B cell (primary cell): ENCODE results near the gene RAN. TPM values are rescaled to one million over a fixed set of nuclear protein-coding genes. Genes with fewer than 3 reads are reported as not detected.
"Not testable (repeated sequence)": the region's sequence is repeated elsewhere in the genome, so short reads cannot be mapped to it uniquely, and the experiment has no call there.

ENCODE experiments used
- ATAC-seq: fragments of 200-7000 bp; cut with Tn5 transposase; one replicate; pipeline ENCODE4 v1.10.0; 2021; ENCODE audit warnings: low read depth, mild to moderate bottlenecking, moderate number of reproducible peaks, moderate library complexity
- CTCF ChIA-PET: fragments of 350-600 bp; sonication (Branson Sonifier 250); formaldehyde crosslinking; loops from one replicate; lab custom pipeline; 2021; ENCODE audit warnings: antibody characterized with exemption, inconsistent platforms; lab: Charles Lee
- POLR2A ChIA-PET: fragments of 350-600 bp; sonication (Branson Sonifier 250); formaldehyde crosslinking; loops from one replicate; lab custom pipeline; 2021; ENCODE audit warnings: antibody characterized with exemption; lab: Charles Lee
- DNase-seq: peaks from one replicate; pipeline ENCODE4 v3.0.0; 2013
- H2AFZ ChIP-seq: 2 replicates; pipeline ENCODE4 v1.6.1; 2012; ENCODE audit warnings: mild to moderate bottlenecking, low read depth, low read length; ENCODE audit not compliant: insufficient read depth, poor library complexity, severe bottlenecking
- H3K27ac ChIP-seq, 2 donors: 1 replicate in 1 of 2; 2 replicates in 1 of 2; pipeline ENCODE4 v1.5.1; 2012 to 2013; ENCODE audit warnings: low read length in 2 of 2, mild to moderate bottlenecking in 2 of 2, moderate library complexity in 1 of 2
- H3K27me3 ChIP-seq, 4 experiments: fragments of 200-600 bp in 1 of 4; sonication (generic) in 1 of 4; replicated peaks in 1 of 4; 1 replicate in 2 of 4; 2 replicates in 2 of 4; pipeline versions ENCODE4 v1.6.1 to v1.7.0; 2013 to 2016; ENCODE audit warnings: low read length in 3 of 4, mild to moderate bottlenecking in 2 of 4, mixed read lengths in 1 of 4, moderate library complexity in 1 of 4; ENCODE audit not compliant: insufficient read depth in 4 of 4, control insufficient read depth in 3 of 4; ENCODE audit errors: control extremely low read depth in 1 of 4
- H3K36me3 ChIP-seq, 2 experiments: replicated peaks in 1 of 2; 1 replicate in 1 of 2; 2 replicates in 1 of 2; pipeline versions ENCODE4 v1.6.1 to v1.7.1; 2013; ENCODE audit warnings: low read length in 1 of 2; ENCODE audit not compliant: insufficient read depth in 2 of 2, control insufficient read depth in 1 of 2; ENCODE audit errors: control extremely low read depth in 1 of 2, extremely low read depth in 1 of 2
- H3K4me1 ChIP-seq, 2 donors: fragments of 200-600 bp in 1 of 2; sonication (generic) in 1 of 2; 1 replicate in 1 of 2; 2 replicates in 1 of 2; pipeline versions ENCODE4 v1.5.1 to v1.6.1; 2013 to 2017; ENCODE audit warnings: low read length in 2 of 2; ENCODE audit not compliant: control insufficient read depth in 2 of 2, insufficient read depth in 2 of 2
- H3K4me2 ChIP-seq: replicated peaks from 2 replicates; pipeline ENCODE3; 2012; ENCODE audit warnings: mild to moderate bottlenecking, low read depth, low read length; ENCODE audit not compliant: poor library complexity, severe bottlenecking
- H3K4me3 ChIP-seq, 5 experiments: fragments of 200-600 bp in 1 of 5; sonication (generic) in 1 of 5; 1 replicate in 3 of 5; 2 replicates in 2 of 5; pipeline versions ENCODE4 v1.5.1 to v1.7.0; 2011 to 2016; ENCODE audit warnings: low read length in 4 of 5, mild to moderate bottlenecking in 4 of 5, low read depth in 2 of 5, control low read depth in 1 of 5, moderate library complexity in 1 of 5; ENCODE audit not compliant: insufficient read depth in 1 of 5; ENCODE audit errors: control extremely low read depth in 1 of 5, extremely low read depth in 1 of 5
- H3K79me2 ChIP-seq: fragments of 200-600 bp; sonication (generic); one replicate; pipeline ENCODE4 v1.6.0; 2016; ENCODE audit warnings: low read length; ENCODE audit not compliant: control insufficient read depth, insufficient read depth
- H3K9ac ChIP-seq: fragments of 200-600 bp; sonication (generic); 2 replicates; pipeline ENCODE4 v1.6.1; 2017; ENCODE audit warnings: mild to moderate bottlenecking, low read length, moderate library complexity
- H3K9me3 ChIP-seq, 3 donors: one replicate each; pipeline versions ENCODE4 v1.6.1 to v1.7.1; 2013; ENCODE audit warnings: low read length in 2 of 3; ENCODE audit not compliant: control insufficient read depth in 2 of 3, insufficient read depth in 1 of 3; ENCODE audit errors: control extremely low read depth in 1 of 3
- H4K20me1 ChIP-seq: 2 replicates; pipeline ENCODE4 v1.6.0; 2012; ENCODE audit warnings: mild to moderate bottlenecking, low read length; ENCODE audit not compliant: insufficient read depth, control insufficient read depth, poor library complexity, severe bottlenecking
- H3K27ac Mint-ChIP-seq: one replicate; pipeline ENCODE4 v1.8.0; 2021; ENCODE audit warnings: mixed read lengths
- H3K27me3 Mint-ChIP-seq: one replicate; pipeline ENCODE4 v1.8.0; 2021; ENCODE audit warnings: mixed read lengths
- H3K4me1 Mint-ChIP-seq: one replicate; pipeline ENCODE4 v1.8.0; 2021; ENCODE audit warnings: mixed read lengths
- H3K4me3 Mint-ChIP-seq: one replicate; pipeline ENCODE4 v1.8.0; 2021; ENCODE audit warnings: mixed read lengths
- H3K9me3 Mint-ChIP-seq: one replicate; pipeline ENCODE4 v1.8.0; 2022; ENCODE audit warnings: mixed read lengths; ENCODE audit not compliant: insufficient read depth
- CTCF ChIP-seq: fragments of 200-600 bp; IDR thresholded peaks from one replicate; pipeline ENCODE4 v1.8.0; 2022; ENCODE audit warnings: antibody characterized with exemption, mild to moderate bottlenecking
- EZH2 ChIP-seq: IDR thresholded peaks from 2 replicates; pipeline ENCODE4 v1.6.1; 2012; ENCODE audit warnings: borderline replicate concordance, low read depth, mild to moderate bottlenecking, moderate library complexity, low read length; ENCODE audit not compliant: insufficient read depth, poor library complexity, severe bottlenecking
- WGBS: methylation state at CpG from one replicate; pipeline ENCODE4 v1.1.5; 2013; ENCODE audit warnings: missing lambda C conversion rate; ENCODE audit not compliant: insufficient coverage; 5-methylcytosine and 5-hydroxymethylcytosine counted together
- intact Hi-C: fragments of 100-400 bp; cut with micrococcal nuclease; formaldehyde crosslinking; loops from one replicate; pipeline ENCODE4 v1.10.0; 2022
- polyA plus RNA-seq: library from polyadenylated mRNA; depleted of rRNA; stranded (reverse); fragments of >200 nt; gene quantifications from 2 replicates; pipeline ENCODE4 v1.2.3, GENCODE V29; 2012
- total RNA-seq, 2 donors: library from RNA; stranded (reverse); fragments of 120-200 nt in 1 of 2; gene quantifications; 1 replicate in 1 of 2; 2 replicates in 1 of 2; pipeline versions ENCODE4 v1.2.3 to v1.2.4, GENCODE V29; 2013 to 2022

RAN gene
- total and polyA plus RNA-seq, 2 donors (not counting 1 experiment from before 2014, with no cell fraction given), result 298 to 339 TPM

DNA sequence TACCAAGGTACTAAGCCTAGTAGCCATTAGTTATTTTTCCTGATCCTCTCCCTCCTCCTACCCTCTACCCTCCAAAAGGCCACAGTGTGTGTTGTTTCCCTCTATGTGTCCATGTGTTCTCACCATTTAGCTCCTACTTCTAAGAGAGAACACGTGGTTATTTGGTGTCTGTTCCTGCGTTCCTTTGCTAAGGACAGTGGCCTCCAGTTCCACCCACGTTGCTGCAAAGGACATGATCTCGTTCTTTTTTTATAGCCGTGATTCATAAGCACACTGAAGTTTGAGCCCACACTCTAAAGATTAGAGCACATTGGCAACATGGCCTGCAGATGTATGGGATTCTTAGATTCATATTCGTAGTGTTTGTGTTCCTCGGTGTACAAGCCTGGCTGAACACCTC is 24.8 kb upstream of the RAN start:
- no peak overlapping the region for H3K27ac ChIP-seq
- WGBS, result 91% methylated on average over 5 of the region's 7 CpGs
- ATAC-seq (no peak), DNase-seq (no peak)
- peaks cover 0 to 3% (median 0%) of the 10 kb centered on the region in 3 donors for H3K9me3 ChIP-seq
- peaks cover 12% of the 10 kb centered on the region for H3K27me3 Mint-ChIP-seq
- TF ChIP-seq CTCF (no peak), EZH2 (no peak)
- no peak overlapping the region for H3K27ac Mint-ChIP-seq
- intact Hi-C loops, result no loop called here
- no peaks in the 10 kb centered on the region for H3K79me2 ChIP-seq
- no peak overlapping the region for H3K9ac ChIP-seq
- no peaks in the 10 kb centered on the region for H4K20me1 ChIP-seq
- H3K4me3 ChIP-seq, result no peak overlapping the region
- no peak overlapping the region for H3K4me3 Mint-ChIP-seq
- no peaks in the 10 kb centered on the region for H3K9me3 Mint-ChIP-seq
- CTCF ChIA-PET, result no interaction called here
- no peak overlapping the region for H2AFZ ChIP-seq
- H3K4me1 ChIP-seq, result no peaks in the 10 kb centered on the region
- no peaks in the 10 kb centered on the region for H3K4me1 Mint-ChIP-seq
- H3K4me2 ChIP-seq, result no peak overlapping the region
- POLR2A ChIA-PET, result no interaction called here
- no peaks in the 10 kb centered on the region for H3K27me3 ChIP-seq
- no peaks in the 10 kb centered on the region for H3K36me3 ChIP-seq

GRCh38 chr12:130848105-130848504 is 23.8 kb upstream of the RAN start:
- H3K27ac ChIP-seq, H3K27me3 ChIP-seq, H3K27ac Mint-ChIP-seq, H3K4me2 ChIP-seq, H4K20me1 ChIP-seq, POLR2A ChIA-PET, DNase-seq, intact Hi-C loops, H3K4me3 Mint-ChIP-seq, H3K4me1 ChIP-seq, H3K4me1 Mint-ChIP-seq, ATAC-seq, H3K9ac ChIP-seq, H3K9me3 Mint-ChIP-seq, H3K79me2 ChIP-seq, H3K9me3 ChIP-seq, H3K36me3 ChIP-seq, H2AFZ ChIP-seq, H3K4me3 ChIP-seq: not testable (repeated sequence)
- peaks cover 16% of the 10 kb centered on the region for H3K27me3 Mint-ChIP-seq
- 96% methylated on average over 5 of the region's 6 CpGs for WGBS
- CTCF ChIA-PET, result interaction anchor here (1.1 kb wide), 1 partner anchor 23 kb away, joined by 3 read pairs; no protein-coding TSS in a partner anchor

- POLR2A ChIA-PET, H3K27ac Mint-ChIP-seq, DNase-seq, H3K36me3 ChIP-seq, ATAC-seq, H3K4me2 ChIP-seq, H3K9me3 ChIP-seq, H3K79me2 ChIP-seq, H3K27ac ChIP-seq, H3K9me3 Mint-ChIP-seq, H3K27me3 ChIP-seq, H3K4me3 Mint-ChIP-seq, H4K20me1 ChIP-seq, intact Hi-C loops, H3K4me1 ChIP-seq, H3K4me3 ChIP-seq, H3K4me1 Mint-ChIP-seq, H2AFZ ChIP-seq, H3K9ac ChIP-seq: not testable (repeated sequence)
- no CpG with 5 or more reads among the region's 1 CpG for WGBS
- CTCF ChIA-PET, result interaction anchor here (1.1 kb wide), 1 partner anchor 22 kb away, joined by 3 read pairs; no protein-coding TSS in a partner anchor
- H3K27me3 Mint-ChIP-seq, result peaks cover 16% of the 10 kb centered on the region
Measured at GRCh38 chr12:130848785-130849305, 23.0 kb upstream of the RAN start.
